Thymus (tissue), 11 donors: ENCODE results near the gene MUCL1. TPM values are rescaled to one million over a fixed set of nuclear protein-coding genes. Genes with fewer than 3 reads are reported as not detected.
"Not testable (repeated sequence)": the region's sequence is repeated elsewhere in the genome, so short reads cannot be mapped to it uniquely, and the experiment has no call there.

Experiments
- DNase-seq, 9 donors: peaks; one replicate each; pipeline ENCODE4 v3.0.0-alpha.2; 2013; ENCODE audit warnings: low spot score in 9 of 9, low read depth in 6 of 9, missing footprints in 1 of 9
- H3K27ac ChIP-seq, 2 donors: one replicate each; pipeline ENCODE4 v1.5.1; 2013; ENCODE audit warnings: control low read depth in 1 of 2, low read depth in 1 of 2, low read length in 1 of 2, mild to moderate bottlenecking in 1 of 2, moderate library complexity in 1 of 2
- H3K27me3 ChIP-seq, 2 donors: one replicate each; pipeline ENCODE4 v1.5.1; 2013; ENCODE audit warnings: low read length in 1 of 2; ENCODE audit not compliant: control insufficient read depth in 2 of 2, insufficient read depth in 1 of 2
- H3K36me3 ChIP-seq, 2 donors: one replicate each; pipeline ENCODE4 v1.5.1; 2013; ENCODE audit warnings: low read length in 1 of 2, mild to moderate bottlenecking in 1 of 2, moderate library complexity in 1 of 2; ENCODE audit not compliant: control insufficient read depth in 2 of 2, insufficient read depth in 2 of 2
- H3K4me1 ChIP-seq, 2 donors: one replicate each; pipeline ENCODE4 v1.5.1; 2013; ENCODE audit warnings: low read length in 2 of 2; ENCODE audit not compliant: control insufficient read depth in 2 of 2, insufficient read depth in 2 of 2
- H3K4me3 ChIP-seq, 2 donors: one replicate each; pipeline ENCODE4 v1.5.1; 2013; ENCODE audit warnings: low read length in 2 of 2, control low read depth in 1 of 2, mild to moderate bottlenecking in 1 of 2
- H3K9me3 ChIP-seq, 2 donors: one replicate each; pipeline ENCODE4 v1.5.1; 2013; ENCODE audit warnings: low read length in 1 of 2, mild to moderate bottlenecking in 1 of 2; ENCODE audit not compliant: control insufficient read depth in 2 of 2, insufficient read depth in 1 of 2
- whole genome bisulfite sequencing: extraction: QIAGEN DNeasy Blood & Tissue Kit; methylation state at CpG from one replicate; pipeline ENCODE4 v1.1.7; 2013; 5-methylcytosine and 5-hydroxymethylcytosine counted together
- polyA plus RNA-seq: library from polyadenylated mRNA; stranded (reverse); fragments of 200-250 nt; gene quantifications from one replicate; pipeline ENCODE4 v1.2.3, GENCODE V29; 2013
- total RNA-seq: library from RNA; stranded (reverse); fragments of 120-200 nt; gene quantifications from one replicate; pipeline ENCODE4 v1.2.4, GENCODE V29; 2013
- donor health status: healthy.

MUCL1 gene
- total and polyA plus RNA-seq, 2 donors = 1.2 to 19.2 TPM

DNA sequence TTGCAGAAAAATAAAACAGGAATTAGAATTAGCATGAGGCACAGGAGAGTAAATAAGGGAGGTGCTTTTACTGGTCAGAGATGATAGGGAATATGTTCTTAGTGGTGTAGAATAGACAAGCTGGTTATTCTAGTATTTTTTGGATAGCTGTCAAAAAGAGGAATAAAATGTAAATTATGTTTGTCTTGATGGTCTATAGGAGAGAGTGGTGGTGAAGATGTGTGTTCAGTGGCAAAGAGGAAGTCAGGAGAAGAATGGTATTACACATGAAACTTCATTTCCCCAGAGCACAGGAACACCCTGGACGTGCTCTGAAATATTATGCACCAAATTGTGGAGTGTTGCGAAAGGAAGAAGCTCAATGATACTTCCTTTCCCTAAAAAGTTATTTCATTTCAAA, 27.8 kb downstream of the MUCL1 start:
- H3K9me3 ChIP-seq = no peaks in the 10 kb centered on the region
- H3K4me3 ChIP-seq = no peak overlapping the region
- no peaks in the 10 kb centered on the region for H3K36me3 ChIP-seq
- no peaks in the 10 kb centered on the region for H3K27me3 ChIP-seq
- 31% methylated on average over 2 of the region's 2 CpGs for WGBS
- no peak overlapping the region for H3K27ac ChIP-seq
- no peaks in the 10 kb centered on the region for H3K4me1 ChIP-seq
- DNase-seq = no peak

DNA sequence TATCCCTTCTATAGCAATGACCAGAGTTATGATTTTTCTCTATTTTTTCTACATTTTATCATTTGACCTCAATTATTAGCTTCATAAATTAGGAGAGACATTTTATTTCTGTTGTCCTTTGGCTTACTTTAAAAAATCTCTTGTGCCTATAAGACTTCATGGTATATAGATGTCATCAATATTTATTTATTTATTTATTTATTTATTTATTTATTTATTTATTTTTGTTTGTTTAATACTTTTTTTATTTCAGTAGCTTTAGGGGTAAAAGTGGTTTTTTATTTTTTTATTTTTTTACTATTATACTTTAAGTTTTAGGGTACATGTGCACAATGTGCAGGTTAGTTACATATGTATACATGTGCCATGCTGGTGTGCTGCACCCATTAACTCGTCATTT, 28.3 kb downstream of the MUCL1 start:
- H3K4me3 ChIP-seq, H3K36me3 ChIP-seq, H3K4me1 ChIP-seq, H3K27me3 ChIP-seq, H3K27ac ChIP-seq, DNase-seq, H3K9me3 ChIP-seq: not testable (repeated sequence)
- WGBS = 90% methylated on average over 1 of the region's 1 CpG

DNA sequence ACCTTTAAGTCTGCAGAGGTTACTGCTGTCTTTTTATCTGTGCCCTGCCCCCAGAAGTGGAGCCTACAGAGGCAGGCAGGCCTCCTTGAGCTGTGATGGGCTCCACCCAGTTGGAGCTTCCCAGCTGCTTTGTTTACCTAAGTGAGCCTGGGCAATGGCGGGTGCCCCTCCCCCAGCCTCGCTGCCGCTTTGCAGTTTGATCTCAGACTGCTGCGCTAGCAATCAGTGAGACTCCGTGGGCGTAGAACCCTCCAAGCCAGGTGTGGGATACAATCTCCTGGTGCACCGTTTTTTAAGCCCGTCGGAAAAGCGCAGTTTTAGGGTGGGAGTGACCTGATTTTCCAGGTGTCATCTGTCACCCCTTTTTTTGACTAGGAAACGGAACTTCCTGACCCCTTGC, 34.1 kb downstream of the MUCL1 start:
- DNase-seq, H3K36me3 ChIP-seq, H3K4me3 ChIP-seq, H3K27ac ChIP-seq, H3K4me1 ChIP-seq, H3K27me3 ChIP-seq, H3K9me3 ChIP-seq: not testable (repeated sequence)
- 90% methylated on average over 11 of the region's 11 CpGs for WGBS

DNA sequence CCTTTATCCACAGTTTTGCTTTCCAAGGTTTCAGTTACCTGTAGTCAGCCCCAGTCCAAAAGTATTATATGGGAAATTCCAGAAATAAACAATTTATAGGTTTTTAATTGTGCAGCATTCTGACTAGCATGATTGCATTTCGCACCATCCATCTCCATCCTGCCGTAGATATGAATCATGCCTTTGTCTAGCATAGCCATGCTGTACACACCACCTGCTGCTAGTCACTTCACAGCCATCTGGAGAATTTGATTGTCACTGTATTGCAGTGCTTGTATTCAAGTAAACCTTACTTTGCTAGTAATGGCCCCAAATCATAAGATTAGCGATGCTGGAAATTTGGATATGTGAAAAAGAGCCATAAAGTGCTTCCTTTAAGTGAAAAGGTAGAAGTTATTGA, 36.0 kb downstream of the MUCL1 start:
- no peak for DNase-seq
- Histone ChIP-seq H3K27ac (no peak overlapping the region), H3K27me3 (no peaks in the 10 kb centered on the region), H3K36me3 (no peaks in the 10 kb centered on the region), H3K4me1 (no peaks in the 10 kb centered on the region), H3K9me3 (no peaks in the 10 kb centered on the region), H3K4me3 (no peak overlapping the region)
- WGBS = 97% methylated on average over 3 of the region's 3 CpGs

DNA sequence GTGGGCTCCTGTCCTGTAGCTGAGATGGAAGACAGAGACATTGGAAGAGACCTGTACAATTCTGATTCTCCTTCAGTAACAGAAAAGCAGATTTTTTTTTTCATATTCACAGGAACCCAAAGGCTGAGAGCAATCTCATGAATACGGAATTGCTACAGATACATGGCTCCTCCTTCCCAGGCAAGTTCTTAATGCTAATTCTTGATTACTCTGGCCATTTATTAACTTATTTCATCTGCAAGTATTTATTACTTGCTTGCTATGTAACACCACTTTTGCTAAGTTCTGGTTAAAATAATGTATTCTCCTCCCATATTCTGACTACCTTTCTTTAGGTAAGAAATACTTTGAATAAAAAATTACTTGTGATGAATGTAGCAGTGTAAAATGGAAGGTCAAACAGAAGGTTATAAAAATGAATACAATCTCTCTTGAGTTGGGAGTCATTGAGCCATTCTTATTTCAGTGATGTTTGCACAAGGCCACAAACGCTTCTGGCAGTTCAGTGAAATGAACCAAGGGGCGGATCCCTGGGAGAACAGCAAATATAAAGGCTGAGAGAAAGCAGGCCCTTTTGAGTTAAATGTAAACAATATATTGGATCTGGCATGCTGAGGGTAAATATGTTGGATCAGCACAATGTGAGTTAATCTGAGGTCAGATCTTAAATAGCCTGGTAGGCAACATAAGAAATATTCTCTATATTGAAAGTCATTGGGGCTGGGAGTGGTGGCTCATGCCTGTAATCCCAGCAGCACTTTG, 37.6 kb downstream of the MUCL1 start:
- no peaks in the 10 kb centered on the region for H3K4me1 ChIP-seq
- H3K27ac ChIP-seq = no peak overlapping the region
- no peak overlapping the region for H3K4me3 ChIP-seq
- H3K36me3 ChIP-seq = no peaks in the 10 kb centered on the region
- WGBS = 97% methylated on average over 3 of the region's 3 CpGs
- H3K9me3 ChIP-seq = no peaks in the 10 kb centered on the region
- DNase-seq = no peak
- H3K27me3 ChIP-seq = no peaks in the 10 kb centered on the region

Other genes starting within 250 kb of the MUCL1 start
- gene LACRT, start 219.6 kb upstream of the MUCL1 start, total RNA-seq = 2.2 TPM
- 11.5 TPM for gene LACRT, start 219.6 kb upstream of the MUCL1 start, polyA plus RNA-seq
- 0.85 TPM for gene DCD, start 206.2 kb upstream of the MUCL1 start, total RNA-seq
- gene DCD, start 206.2 kb upstream of the MUCL1 start, polyA plus RNA-seq = 2.7 TPM
- gene TESPA1, start 130.2 kb downstream of the MUCL1 start, total RNA-seq = 66.9 TPM
- gene TESPA1, start 130.2 kb downstream of the MUCL1 start, polyA plus RNA-seq = 24.0 TPM
- gene NEUROD4, start 165.5 kb downstream of the MUCL1 start, total RNA-seq = 0.09 TPM
- gene NEUROD4, start 165.5 kb downstream of the MUCL1 start, polyA plus RNA-seq = 0.07 TPM